Neural progenitor cell (in vitro differentiated cells): ENCODE measurements around the gene TNFRSF14. TPM values are rescaled to one million over a fixed set of nuclear protein-coding genes. Genes with fewer than 3 reads are reported as not detected.

Source experiments
- DNase-seq: peaks from one replicate; pipeline ENCODE4 v3.0.0-alpha.2; 2016; ENCODE audit warnings: low spot score
- H2AFZ ChIP-seq: fragments of 200-600 bp; sonication (generic); replicated peaks from 2 replicates; pipeline ENCODE4 v1.6.1; 2016; ENCODE audit warnings: antibody characterized with exemption
- H3F3A ChIP-seq: fragments of 200-600 bp; sonication (generic); 2 replicates; pipeline ENCODE4 v1.6.1; 2016; ENCODE audit warnings: antibody characterized with exemption, low read depth
- H3K27ac ChIP-seq: fragments of 200-600 bp; sonication (generic); 2 replicates; pipeline ENCODE4 v1.5.1; 2016; ENCODE audit warnings: mild to moderate bottlenecking
- H3K27me3 ChIP-seq: fragments of 200-600 bp; sonication (generic); 2 replicates; pipeline ENCODE4 v1.6.1; 2016; ENCODE audit warnings: mild to moderate bottlenecking, moderate library complexity
- H3K36me3 ChIP-seq: fragments of 200-600 bp; sonication (generic); 2 replicates; pipeline ENCODE4 v1.5.1; 2016
- H3K4me1 ChIP-seq: fragments of 200-600 bp; sonication (generic); 2 replicates; pipeline ENCODE4 v1.6.1; 2016; ENCODE audit warnings: mixed run types
- H3K4me2 ChIP-seq: fragments of 200-600 bp; sonication (generic); 2 replicates; pipeline ENCODE4 v1.6.1; 2016
- H3K4me3 ChIP-seq: fragments of 200-600 bp; sonication (generic); 2 replicates; pipeline ENCODE4 v1.5.1; 2016
- H3K79me2 ChIP-seq: fragments of 200-600 bp; sonication (generic); 2 replicates; pipeline ENCODE4 v1.6.1; 2016; ENCODE audit warnings: low read depth
- H3K9ac ChIP-seq: fragments of 200-600 bp; sonication (generic); 2 replicates; pipeline ENCODE4 v1.6.1; 2016
- H3K9me3 ChIP-seq: fragments of 200-600 bp; sonication (generic); 2 replicates; pipeline ENCODE4 v1.5.1; 2016; ENCODE audit warnings: low read depth
- H4K20me1 ChIP-seq: fragments of 200-600 bp; sonication (generic); 2 replicates; pipeline ENCODE4 v1.6.1; 2016; ENCODE audit warnings: low read depth
- H3K27ac Mint-ChIP-seq: 3 replicates; pipeline ENCODE4 v1.8.0; 2021; ENCODE audit warnings: mixed read lengths
- H3K27me3 Mint-ChIP-seq: 2 replicates; pipeline ENCODE4 v1.8.0; 2022; ENCODE audit warnings: low read depth, mild to moderate bottlenecking, inconsistent platforms, moderate library complexity, mixed read lengths; ENCODE audit not compliant: insufficient read depth
- H3K36me3 Mint-ChIP-seq: 3 replicates; pipeline ENCODE4 v1.8.0; 2021; ENCODE audit warnings: mixed read lengths
- H3K4me1 Mint-ChIP-seq: 3 replicates; pipeline ENCODE4 v1.8.0; 2021; ENCODE audit warnings: mixed read lengths
- H3K4me3 Mint-ChIP-seq: 3 replicates; pipeline ENCODE4 v1.8.0; 2021; ENCODE audit warnings: mild to moderate bottlenecking, moderate library complexity, mixed read lengths
- H3K9me3 Mint-ChIP-seq: 3 replicates; pipeline ENCODE4 v1.8.0; 2020; ENCODE audit warnings: mixed read lengths
- EZH2 ChIP-seq: fragments of 200-600 bp; sonication (generic); IDR thresholded peaks from 2 replicates; pipeline ENCODE4 v1.6.1; 2017; ENCODE audit warnings: antibody characterized with exemption, mild to moderate bottlenecking, moderate library complexity
- EZH2phosphoT487 ChIP-seq: fragments of 200-600 bp; sonication (generic); IDR thresholded peaks from 2 replicates; pipeline ENCODE4 v1.6.1; 2017; ENCODE audit warnings: antibody characterized with exemption
- total RNA-seq: library from RNA; depleted of rRNA; stranded (reverse); fragments of >200 nt; gene quantifications from 2 replicates; pipeline ENCODE4 v1.2.3, GENCODE V29; 2015; ENCODE audit warnings: low replicate concordance
- TF ChIP-seq, protein P1 (sequence below): fragments of 200-600 bp; sonication (generic); IDR thresholded peaks from 2 replicates; pipeline ENCODE4 v1.5.1; 2017; ENCODE audit warnings: antibody characterized with exemption, mild to moderate bottlenecking

The TNFRSF14 gene
- total RNA-seq, 1 donor from 2014 or later = not detected

DNA sequence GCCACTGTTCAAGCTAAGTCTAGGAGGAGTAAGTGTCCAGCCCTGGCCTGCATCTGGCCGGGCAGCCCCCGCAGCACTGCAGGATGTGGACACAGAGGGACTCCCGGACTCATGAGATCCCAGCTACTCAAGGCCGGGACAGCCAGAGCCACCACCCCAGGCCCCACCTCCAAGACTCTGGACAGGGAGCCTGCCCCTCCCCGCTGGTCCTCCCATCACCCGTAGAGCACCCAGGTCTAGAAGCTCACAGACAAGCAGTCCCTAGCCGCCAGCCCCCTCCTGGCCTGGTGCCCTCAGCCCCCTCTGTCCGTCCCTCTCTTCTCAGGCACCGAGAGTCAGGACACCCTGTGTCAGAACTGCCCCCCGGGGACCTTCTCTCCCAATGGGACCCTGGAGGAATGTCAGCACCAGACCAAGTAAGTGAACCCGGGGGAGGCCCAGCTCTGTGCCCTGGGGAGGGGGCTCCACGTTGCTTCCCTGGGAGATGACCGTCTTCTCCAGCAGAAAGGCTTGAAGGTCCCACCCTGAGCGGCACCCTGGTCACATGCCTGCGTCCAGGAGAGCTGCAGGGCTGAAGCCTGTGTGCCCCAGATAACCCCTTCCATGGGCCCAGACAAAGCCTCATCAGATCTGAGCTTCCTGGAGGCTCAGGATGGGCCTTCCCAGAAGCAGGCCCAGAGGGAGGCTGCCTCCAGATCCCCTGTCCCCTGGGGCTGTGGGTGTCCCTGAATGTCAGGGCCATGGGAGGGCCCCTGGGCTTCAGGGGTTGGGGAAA is 4.3 kb downstream of the TNFRSF14 start:
- no peaks in the 10 kb centered on the region for H3K9me3 ChIP-seq
- DNase-seq = no peak
- TF ChIP-seq EZH2phosphoT487 (no peak), EZH2 (no peak)
- TF ChIP-seq, protein P1, sequence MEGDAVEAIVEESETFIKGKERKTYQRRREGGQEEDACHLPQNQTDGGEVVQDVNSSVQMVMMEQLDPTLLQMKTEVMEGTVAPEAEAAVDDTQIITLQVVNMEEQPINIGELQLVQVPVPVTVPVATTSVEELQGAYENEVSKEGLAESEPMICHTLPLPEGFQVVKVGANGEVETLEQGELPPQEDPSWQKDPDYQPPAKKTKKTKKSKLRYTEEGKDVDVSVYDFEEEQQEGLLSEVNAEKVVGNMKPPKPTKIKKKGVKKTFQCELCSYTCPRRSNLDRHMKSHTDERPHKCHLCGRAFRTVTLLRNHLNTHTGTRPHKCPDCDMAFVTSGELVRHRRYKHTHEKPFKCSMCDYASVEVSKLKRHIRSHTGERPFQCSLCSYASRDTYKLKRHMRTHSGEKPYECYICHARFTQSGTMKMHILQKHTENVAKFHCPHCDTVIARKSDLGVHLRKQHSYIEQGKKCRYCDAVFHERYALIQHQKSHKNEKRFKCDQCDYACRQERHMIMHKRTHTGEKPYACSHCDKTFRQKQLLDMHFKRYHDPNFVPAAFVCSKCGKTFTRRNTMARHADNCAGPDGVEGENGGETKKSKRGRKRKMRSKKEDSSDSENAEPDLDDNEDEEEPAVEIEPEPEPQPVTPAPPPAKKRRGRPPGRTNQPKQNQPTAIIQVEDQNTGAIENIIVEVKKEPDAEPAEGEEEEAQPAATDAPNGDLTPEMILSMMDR = no peak
- H3K79me2 ChIP-seq = no peaks in the 10 kb centered on the region
- Mint-ChIP-seq H3K36me3 (no peaks in the 10 kb centered on the region), H3K4me1 (peaks cover 9% of the 10 kb centered on the region), H3K4me3 (no peak overlapping the region), H3K9me3 (no peaks in the 10 kb centered on the region), H3K27me3 (no peaks in the 10 kb centered on the region), H3K27ac (no peak overlapping the region)
- H3K9ac ChIP-seq = no peak overlapping the region
- peaks cover 13% of the 10 kb centered on the region for H3K4me1 ChIP-seq
- H3F3A ChIP-seq = peaks cover 10% of the 10 kb centered on the region
- H3K4me2 ChIP-seq = no peak overlapping the region
- H2AFZ ChIP-seq = no peak overlapping the region
- no peaks in the 10 kb centered on the region for H4K20me1 ChIP-seq
- no peak overlapping the region for H3K27ac ChIP-seq
- no peak overlapping the region for H3K4me3 ChIP-seq
- no peaks in the 10 kb centered on the region for H3K36me3 ChIP-seq
- no peaks in the 10 kb centered on the region for H3K27me3 ChIP-seq

GRCh38 chr1:2561446-2561845 is 5.3 kb downstream of the TNFRSF14 start:
- peaks cover 7% of the 10 kb centered on the region for H3K4me1 ChIP-seq
- no peak overlapping the region for H3K27ac Mint-ChIP-seq
- H3K27me3 ChIP-seq = no peaks in the 10 kb centered on the region
- no peaks in the 10 kb centered on the region for H3K9me3 ChIP-seq
- H3K4me3 Mint-ChIP-seq = peak overlapping the region; percentile 38
- no peak overlapping the region for H2AFZ ChIP-seq
- TF ChIP-seq EZH2phosphoT487 (no peak), EZH2 (no peak)
- TF ChIP-seq, protein P1 = no peak
- no peak overlapping the region for H3K27ac ChIP-seq
- DNase-seq = no peak
- H3K9ac ChIP-seq = no peak overlapping the region
- H3F3A ChIP-seq = peaks cover 3% of the 10 kb centered on the region
- H3K36me3 Mint-ChIP-seq = no peaks in the 10 kb centered on the region
- H3K27me3 Mint-ChIP-seq = no peaks in the 10 kb centered on the region
- H3K4me1 Mint-ChIP-seq = peaks cover 6% of the 10 kb centered on the region
- no peak overlapping the region for H3K4me2 ChIP-seq
- no peak overlapping the region for H3K4me3 ChIP-seq
- no peaks in the 10 kb centered on the region for H3K36me3 ChIP-seq
- no peaks in the 10 kb centered on the region for H3K79me2 ChIP-seq
- no peaks in the 10 kb centered on the region for H4K20me1 ChIP-seq
- no peaks in the 10 kb centered on the region for H3K9me3 Mint-ChIP-seq

DNA sequence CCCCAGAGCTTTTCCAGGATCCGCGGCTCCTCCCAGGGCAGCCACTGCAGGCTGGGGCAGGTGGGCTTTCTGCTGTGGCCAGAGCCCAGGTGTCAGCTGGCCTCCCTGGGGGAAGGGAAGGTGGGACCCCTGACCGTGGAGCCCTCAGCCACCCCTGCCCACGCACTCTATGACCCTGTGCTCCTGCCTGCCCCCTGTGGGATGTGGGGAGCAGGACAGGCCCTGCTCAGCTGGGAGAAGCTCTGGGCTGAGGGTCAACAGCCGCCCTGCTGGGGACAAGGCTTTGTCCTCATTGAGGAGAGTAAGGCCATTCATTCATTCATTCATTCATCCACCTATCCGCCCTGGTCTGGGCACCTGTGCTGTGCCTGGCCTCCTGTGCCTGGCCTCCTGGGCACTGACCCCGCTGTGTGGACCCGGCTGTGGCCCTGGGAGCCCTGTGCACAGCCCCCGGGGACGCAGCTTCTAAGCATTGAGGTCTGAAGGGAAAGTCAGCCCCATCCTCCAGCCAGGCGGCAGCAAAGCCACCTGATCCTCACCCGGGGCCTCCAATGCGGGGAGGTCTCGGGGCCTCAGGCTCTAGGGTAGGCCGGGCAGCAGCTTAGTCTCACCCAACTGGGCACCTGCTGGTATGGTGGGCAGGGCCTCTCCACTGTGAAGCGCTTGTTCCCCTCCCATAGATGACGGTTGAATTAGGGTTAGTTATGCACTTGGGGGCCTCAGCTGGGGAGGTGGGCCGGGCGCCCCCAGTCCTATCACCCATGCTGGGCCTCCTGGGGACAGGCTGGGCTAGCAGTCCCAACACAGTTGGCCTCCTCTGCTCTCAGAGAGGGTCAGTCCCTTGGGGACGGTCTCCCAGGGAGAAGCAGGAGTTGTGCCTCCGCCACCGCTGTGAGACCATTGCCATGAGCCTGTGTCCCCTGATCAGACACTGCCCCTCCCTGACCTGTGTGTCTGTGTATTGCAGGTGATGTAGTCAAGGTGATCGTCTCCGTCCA is 6.0 kb downstream of the TNFRSF14 start:
- Mint-ChIP-seq H3K4me3 (no peak overlapping the region), H3K9me3 (no peaks in the 10 kb centered on the region), H3K27ac (no peak overlapping the region), H3K4me1 (peaks cover 2% of the 10 kb centered on the region), H3K36me3 (no peaks in the 10 kb centered on the region), H3K27me3 (no peaks in the 10 kb centered on the region)
- TF ChIP-seq EZH2 = no peak
- TF ChIP-seq, protein P1 = peak; percentile 43
- H3F3A ChIP-seq = no peaks in the 10 kb centered on the region
- H3K4me3 ChIP-seq = no peak overlapping the region
- no peaks in the 10 kb centered on the region for H3K27me3 ChIP-seq
- H3K79me2 ChIP-seq = no peaks in the 10 kb centered on the region
- H3K9me3 ChIP-seq = no peaks in the 10 kb centered on the region
- H2AFZ ChIP-seq = no peak overlapping the region
- no peaks in the 10 kb centered on the region for H3K36me3 ChIP-seq
- H3K4me1 ChIP-seq = no peaks in the 10 kb centered on the region
- H3K27ac ChIP-seq = no peak overlapping the region
- no peak overlapping the region for H3K9ac ChIP-seq
- no peak overlapping the region for H3K4me2 ChIP-seq
- no peaks in the 10 kb centered on the region for H4K20me1 ChIP-seq
- peak; percentile 33 for DNase-seq
